Astrocyte (in vitro differentiated cells and primary cell): ENCODE measurements around the gene PIM1.

ENCODE experiments used
- CTCF ChIP-seq: IDR thresholded peaks from 2 replicates; pipeline ENCODE4 v1.5.1; 2011; ENCODE audit warnings: low read depth, mild to moderate bottlenecking, inconsistent platforms, low read length, moderate library complexity; ENCODE audit not compliant: insufficient read depth
- EZH2 ChIP-seq: IDR thresholded peaks from 2 replicates; pipeline ENCODE4 v1.6.1; 2012; ENCODE audit warnings: mild to moderate bottlenecking, low read length, inconsistent platforms; ENCODE audit not compliant: insufficient read depth

DNA sequence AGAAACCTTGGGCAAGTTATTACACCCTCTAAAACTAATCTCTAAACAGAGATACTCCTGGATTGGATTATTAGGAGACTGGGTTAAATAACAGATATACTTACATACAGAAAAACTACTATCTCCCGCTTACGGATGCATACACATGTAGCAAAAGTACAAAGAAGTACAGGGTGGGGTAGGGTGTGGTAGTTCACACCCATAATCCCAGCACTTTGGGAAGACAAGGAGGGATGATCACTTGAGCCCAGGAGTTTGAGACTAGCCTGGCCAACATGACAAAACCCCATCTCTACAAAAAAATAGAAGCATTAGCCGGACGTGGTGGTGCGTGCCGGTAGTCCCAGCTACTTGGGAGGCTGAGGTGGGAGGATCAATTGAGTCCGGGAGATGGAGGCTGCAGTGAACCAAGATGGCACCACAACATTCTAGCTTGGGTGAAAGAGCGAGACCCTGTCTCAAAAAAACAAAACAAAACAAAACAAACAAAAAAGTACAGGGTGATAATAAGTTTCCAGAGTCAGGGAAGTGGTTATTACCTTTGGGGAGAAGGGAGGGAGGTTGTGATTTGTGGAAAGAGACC is 8.1 kb downstream of the PIM1 start:
- TF ChIP-seq EZH2: no peak
- no peak for TF ChIP-seq CTCF
